ENCODE measurements around the gene CLDN10. TPM values are rescaled to one million over a fixed set of nuclear protein-coding genes. Genes with fewer than 3 reads are reported as not detected.

The CLDN10 gene
- total RNA-seq, 1 experiment from 2014 or later, result not detected

GRCh38 chr13:95588134-95588533 lies 35.6 kb downstream of the CLDN10 start:
- Histone ChIP-seq H3K9me2 (replicated peaks; ENCODE audit: low read length) (no peaks in the 10 kb centered on the region), H3K4me1 (ENCODE audit: insufficient read depth, low read length) (peaks cover 11% of the 10 kb centered on the region; the same call in 1 of the 2 replicates), H2AFZ (ENCODE audit: low read length) (no peak overlapping the region), H3K9me3 (ENCODE audit: low read length) (no peaks in the 10 kb centered on the region), H3K27ac (ENCODE audit: low read length) (peak overlapping the region; percentile 51; the same call in 1 of the 2 replicates), H3K9ac (ENCODE audit: low read length) (no peak overlapping the region), H3K4me3 (ENCODE audit: low read length) (no peak overlapping the region), H3K36me3 (ENCODE audit: low read depth, low read length) (no peaks in the 10 kb centered on the region), H3F3A (ENCODE audit: low read length, unreplicated experiment) (no peaks in the 10 kb centered on the region), H3K27me3 (ENCODE audit: low read length) (no peaks in the 10 kb centered on the region), H4K20me1 (ENCODE audit: low read length) (no peaks in the 10 kb centered on the region), H3K79me2 (ENCODE audit: low read length) (no peaks in the 10 kb centered on the region), H3K4me2 (ENCODE audit: low read length) (no peak overlapping the region; the same call in 1 of the 2 replicates)
- ATAC-seq, result no peak
- no peak for TF ChIP-seq EZH2 (IDR thresholded peaks at IDR 0.05; ENCODE audit: low read length, unreplicated experiment)
- no peak for TF ChIP-seq CTCF (conservative IDR thresholded peaks at IDR 0.05; ENCODE audit: low read depth, low read length)
- TF ChIP-seq EZH2phosphoT487 (IDR thresholded peaks at IDR 0.05; ENCODE audit: borderline replicate concordance, low read length), result no peak
- BruUV-seq (replicated peaks), result no TSS peak
- intact Hi-C loops (cut with micrococcal nuclease), result no loop called here
- CTCF ChIA-PET, result no interaction called here
- POLR2A ChIA-PET (ENCODE audit: unreplicated experiment), result no interaction called here
- DNase-seq, result peak; percentile 7

DNA sequence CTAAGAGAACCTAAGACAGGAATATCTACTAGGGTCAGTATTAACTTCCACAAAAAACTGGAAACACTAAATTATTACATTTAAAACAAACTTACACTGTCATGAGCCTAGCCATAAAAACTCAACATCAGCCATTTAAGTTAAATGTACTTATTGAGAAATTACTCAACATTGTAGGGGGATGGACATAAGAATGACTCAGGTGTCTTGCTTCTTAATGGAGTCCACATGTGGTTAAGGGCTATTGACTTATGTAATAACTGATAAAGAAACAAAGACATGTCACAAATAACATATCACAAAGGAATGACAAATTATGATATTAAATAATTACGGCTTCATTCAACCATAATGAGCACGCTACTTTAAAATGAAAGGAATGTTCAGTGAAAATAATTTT lies 36.2 kb downstream of the CLDN10 start:
- intact Hi-C loops (cut with micrococcal nuclease), result no loop called here
- DNase-seq (peak; percentile 43), ATAC-seq (no peak; the same call in 1 of the 2 replicates)
- Histone ChIP-seq H3K9me2 (replicated peaks; ENCODE audit: low read length) (no peaks in the 10 kb centered on the region), H2AFZ (ENCODE audit: low read length) (no peak overlapping the region), H3K9ac (ENCODE audit: low read length) (no peak overlapping the region), H3F3A (ENCODE audit: low read length, unreplicated experiment) (no peaks in the 10 kb centered on the region), H3K4me1 (ENCODE audit: insufficient read depth, low read length) (peaks cover 11% of the 10 kb centered on the region; the same call in 1 of the 2 replicates), H3K27me3 (ENCODE audit: low read length) (no peaks in the 10 kb centered on the region), H3K79me2 (ENCODE audit: low read length) (no peaks in the 10 kb centered on the region), H3K4me2 (ENCODE audit: low read length) (peak overlapping the region; percentile 18; the same call in 1 of the 2 replicates), H3K27ac (ENCODE audit: low read length) (peak overlapping the region; percentile 51), H3K9me3 (ENCODE audit: low read length) (no peaks in the 10 kb centered on the region), H3K4me3 (ENCODE audit: low read length) (no peak overlapping the region), H3K36me3 (ENCODE audit: low read depth, low read length) (no peaks in the 10 kb centered on the region), H4K20me1 (ENCODE audit: low read length) (no peaks in the 10 kb centered on the region)
- no TSS peak for BruUV-seq (replicated peaks)
- CTCF ChIA-PET, result no interaction called here
- no peak for TF ChIP-seq EZH2phosphoT487 (IDR thresholded peaks at IDR 0.05; ENCODE audit: borderline replicate concordance, low read length)
- TF ChIP-seq CTCF (conservative IDR thresholded peaks at IDR 0.05; ENCODE audit: low read depth, low read length), result no peak
- TF ChIP-seq EZH2 (IDR thresholded peaks at IDR 0.05; ENCODE audit: low read length, unreplicated experiment), result no peak
- POLR2A ChIA-PET (ENCODE audit: unreplicated experiment), result no interaction called here

DNA sequence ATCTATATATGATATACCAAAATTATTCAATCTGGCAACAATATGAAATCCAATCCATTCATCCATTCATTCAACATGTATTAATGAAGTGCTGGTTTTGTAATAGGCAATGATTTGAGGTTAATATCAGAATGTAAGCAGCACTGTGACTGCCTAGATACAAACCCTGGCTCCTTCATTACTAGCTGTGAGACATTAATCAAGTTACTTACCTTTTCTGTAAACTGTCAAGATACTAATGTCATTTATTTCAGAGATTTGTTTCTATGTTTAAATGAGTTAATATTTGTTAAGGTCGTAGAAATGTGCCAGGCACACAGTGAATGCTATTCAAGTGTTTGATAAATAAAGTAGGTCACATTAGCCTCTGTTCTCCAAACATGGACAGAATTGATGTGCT lies 40.9 kb downstream of the CLDN10 start:
- Histone ChIP-seq H3K9ac (ENCODE audit: low read length) (no peak overlapping the region), H3K9me3 (ENCODE audit: low read length) (no peaks in the 10 kb centered on the region), H3K27ac (ENCODE audit: low read length) (no peak overlapping the region), H2AFZ (ENCODE audit: low read length) (no peak overlapping the region), H3K9me2 (replicated peaks; ENCODE audit: low read length) (no peaks in the 10 kb centered on the region), H3K79me2 (ENCODE audit: low read length) (no peaks in the 10 kb centered on the region), H4K20me1 (ENCODE audit: low read length) (no peaks in the 10 kb centered on the region), H3F3A (ENCODE audit: low read length, unreplicated experiment) (no peaks in the 10 kb centered on the region), H3K4me3 (ENCODE audit: low read length) (no peak overlapping the region), H3K27me3 (ENCODE audit: low read length) (no peaks in the 10 kb centered on the region), H3K36me3 (ENCODE audit: low read depth, low read length) (no peaks in the 10 kb centered on the region), H3K4me2 (ENCODE audit: low read length) (no peak overlapping the region), H3K4me1 (ENCODE audit: insufficient read depth, low read length) (peaks cover 5% of the 10 kb centered on the region; the same call in 1 of the 2 replicates)
- no peak for TF ChIP-seq EZH2phosphoT487 (IDR thresholded peaks at IDR 0.05; ENCODE audit: borderline replicate concordance, low read length)
- DNase-seq (no peak), ATAC-seq (no peak)
- ChIA-PET CTCF (no interaction called here), POLR2A (ENCODE audit: unreplicated experiment) (no interaction called here)
- no TSS peak for BruUV-seq (replicated peaks)
- intact Hi-C loops (cut with micrococcal nuclease), result no loop called here

Data from PC-3 (cell line).